MM.1S (cell line): ENCODE measurements around the gene LMX1B.

Experiments
- DNase-seq: peaks from one replicate; pipeline ENCODE4 v3.0.0-alpha.2; 2015
- H2AFZ ChIP-seq: fragments of 300-600 bp; sonication (generic); 2 replicates; pipeline ENCODE4 v1.6.0; 2016; ENCODE audit warnings: antibody characterized with exemption, low read length
- H3F3A ChIP-seq: fragments of 300-600 bp; sonication (generic); 2 replicates; pipeline ENCODE4 v1.6.1; 2016; ENCODE audit warnings: mild to moderate bottlenecking, antibody characterized with exemption, low read length, moderate library complexity, mixed read lengths; ENCODE audit not compliant: insufficient read depth
- H3K27ac ChIP-seq: fragments of 300-600 bp; sonication (generic); 2 replicates; pipeline ENCODE4 v1.5.1; 2016; ENCODE audit warnings: mild to moderate bottlenecking, low read length
- H3K27me3 ChIP-seq: fragments of 300-600 bp; sonication (generic); replicated peaks from 2 replicates; pipeline ENCODE4 v1.6.0; 2016; ENCODE audit warnings: low read length; ENCODE audit not compliant: insufficient read depth
- H3K36me3 ChIP-seq: fragments of 300-600 bp; sonication (generic); replicated peaks from 2 replicates; pipeline ENCODE4 v1.6.1; 2016; ENCODE audit warnings: mild to moderate bottlenecking, low read length, mixed read lengths; ENCODE audit not compliant: insufficient read depth
- H3K4me1 ChIP-seq: fragments of 300-600 bp; sonication (generic); 2 replicates; pipeline ENCODE4 v1.6.1; 2016; ENCODE audit warnings: low read length, mixed read lengths
- H3K4me2 ChIP-seq: fragments of 300-600 bp; sonication (generic); 2 replicates; pipeline ENCODE4 v1.6.0; 2016; ENCODE audit warnings: low read depth, low read length
- H3K4me3 ChIP-seq: fragments of 300-600 bp; sonication (generic); 2 replicates; pipeline ENCODE4 v1.5.1; 2016; ENCODE audit warnings: low read length, mixed read lengths
- H3K79me2 ChIP-seq: fragments of 300-600 bp; sonication (generic); 2 replicates; pipeline ENCODE4 v1.6.1; 2016; ENCODE audit warnings: mixed run types, low read length, mixed read lengths
- H3K9ac ChIP-seq: fragments of 300-600 bp; sonication (generic); 2 replicates; pipeline ENCODE4 v1.6.1; 2016; ENCODE audit warnings: low read length, mixed read lengths
- H3K9me2 ChIP-seq: fragments of 300-600 bp; sonication (generic); replicated peaks from 2 replicates; pipeline ENCODE4 v1.6.1; 2016; ENCODE audit warnings: mild to moderate bottlenecking, low read length, mixed read lengths; ENCODE audit not compliant: insufficient read depth
- H3K9me3 ChIP-seq: fragments of 300-600 bp; sonication (generic); replicated peaks from 2 replicates; pipeline ENCODE4 v1.6.1; 2016; ENCODE audit warnings: mild to moderate bottlenecking, low read length, mixed read lengths; ENCODE audit not compliant: insufficient read depth
- H4K20me1 ChIP-seq: fragments of 300-600 bp; sonication (generic); 2 replicates; pipeline ENCODE4 v1.6.1; 2016; ENCODE audit warnings: mild to moderate bottlenecking, low read length, moderate library complexity, mixed read lengths; ENCODE audit not compliant: insufficient read depth
- EZH2 ChIP-seq: fragments of 300-600 bp; sonication (generic); optimal IDR thresholded peaks from 2 replicates; pipeline ENCODE3; 2017; ENCODE audit warnings: low read depth, mild to moderate bottlenecking, antibody characterized with exemption, low read length, mixed read lengths
- EZH2phosphoT487 ChIP-seq: fragments of 300-600 bp; sonication (generic); IDR thresholded peaks from 2 replicates; pipeline ENCODE4 v1.6.1; 2018; ENCODE audit warnings: antibody characterized with exemption, low read length
- TF ChIP-seq, protein P1 (sequence below): fragments of 300-600 bp; sonication (generic); IDR thresholded peaks from 2 replicates; pipeline ENCODE4 v1.5.1; 2016; ENCODE audit warnings: antibody characterized with exemption, low read length, mixed read lengths

LMX1B gene

DNA sequence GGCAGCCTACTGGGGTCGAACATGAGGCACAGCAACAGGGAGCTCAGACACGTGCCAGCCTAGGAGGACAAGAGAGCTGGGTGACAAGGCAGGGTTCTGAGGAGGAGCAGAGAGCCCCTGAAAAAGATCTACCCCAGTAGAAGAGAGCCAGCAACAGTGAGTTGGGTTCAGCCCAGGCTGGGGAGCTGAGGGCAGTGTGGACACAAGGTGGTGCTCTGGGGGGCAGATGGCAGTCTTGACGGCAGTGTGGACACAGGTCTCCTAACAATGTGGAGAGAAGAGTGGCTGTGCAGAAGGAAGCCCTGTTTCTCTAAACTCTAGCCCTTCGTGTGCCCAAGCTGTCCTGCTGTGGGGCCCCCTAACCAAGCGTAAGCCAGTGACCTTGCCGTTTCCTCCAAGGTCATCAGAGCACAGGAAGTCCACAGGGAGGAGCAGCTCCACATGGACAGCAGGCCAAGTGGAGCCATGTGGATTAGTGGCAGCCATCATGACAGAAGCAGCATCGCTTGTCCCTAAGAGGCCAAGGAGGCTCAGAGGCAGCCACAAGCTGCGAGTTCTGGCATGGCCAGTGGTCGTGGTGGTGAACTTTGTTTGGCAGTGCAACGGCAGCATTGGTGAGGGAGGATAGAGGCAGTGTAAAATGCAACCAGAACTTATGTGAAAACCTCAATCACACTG lies 25.1 kb upstream of the LMX1B start:
- Histone ChIP-seq H4K20me1 (no peaks in the 10 kb centered on the region), H3F3A (no peaks in the 10 kb centered on the region), H3K9me3 (no peaks in the 10 kb centered on the region), H3K27ac (no peak overlapping the region), H3K4me3 (no peak overlapping the region), H3K9me2 (no peaks in the 10 kb centered on the region), H3K4me2 (no peak overlapping the region), H3K36me3 (no peaks in the 10 kb centered on the region), H2AFZ (no peak overlapping the region), H3K27me3 (peaks cover 42% of the 10 kb centered on the region), H3K79me2 (no peaks in the 10 kb centered on the region), H3K9ac (no peak overlapping the region), H3K4me1 (no peaks in the 10 kb centered on the region)
- no peak for DNase-seq
- no peak for TF ChIP-seq EZH2phosphoT487
- no peak for TF ChIP-seq EZH2
- TF ChIP-seq, protein P1, sequence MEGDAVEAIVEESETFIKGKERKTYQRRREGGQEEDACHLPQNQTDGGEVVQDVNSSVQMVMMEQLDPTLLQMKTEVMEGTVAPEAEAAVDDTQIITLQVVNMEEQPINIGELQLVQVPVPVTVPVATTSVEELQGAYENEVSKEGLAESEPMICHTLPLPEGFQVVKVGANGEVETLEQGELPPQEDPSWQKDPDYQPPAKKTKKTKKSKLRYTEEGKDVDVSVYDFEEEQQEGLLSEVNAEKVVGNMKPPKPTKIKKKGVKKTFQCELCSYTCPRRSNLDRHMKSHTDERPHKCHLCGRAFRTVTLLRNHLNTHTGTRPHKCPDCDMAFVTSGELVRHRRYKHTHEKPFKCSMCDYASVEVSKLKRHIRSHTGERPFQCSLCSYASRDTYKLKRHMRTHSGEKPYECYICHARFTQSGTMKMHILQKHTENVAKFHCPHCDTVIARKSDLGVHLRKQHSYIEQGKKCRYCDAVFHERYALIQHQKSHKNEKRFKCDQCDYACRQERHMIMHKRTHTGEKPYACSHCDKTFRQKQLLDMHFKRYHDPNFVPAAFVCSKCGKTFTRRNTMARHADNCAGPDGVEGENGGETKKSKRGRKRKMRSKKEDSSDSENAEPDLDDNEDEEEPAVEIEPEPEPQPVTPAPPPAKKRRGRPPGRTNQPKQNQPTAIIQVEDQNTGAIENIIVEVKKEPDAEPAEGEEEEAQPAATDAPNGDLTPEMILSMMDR, result no peak

DNA sequence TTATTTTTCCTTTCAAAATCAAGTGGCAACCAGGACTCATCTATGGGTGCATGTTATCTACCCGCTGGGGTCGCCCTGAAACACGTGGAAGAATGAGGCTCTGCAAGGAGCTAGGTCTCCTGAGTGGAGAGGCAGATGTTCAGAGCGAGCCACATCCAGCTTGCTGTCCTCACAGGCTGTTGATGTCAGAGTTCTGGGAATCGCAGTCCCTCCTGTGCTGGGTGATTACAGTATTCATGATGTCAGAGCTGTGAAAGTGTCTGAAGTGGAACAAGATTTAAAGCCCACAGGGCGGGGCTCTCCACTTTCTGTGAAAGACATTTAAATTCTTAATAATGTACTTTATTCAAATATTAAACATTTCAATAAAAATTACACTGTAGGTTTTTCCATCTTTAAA lies 24.4 kb upstream of the LMX1B start:
- TF ChIP-seq EZH2phosphoT487 (no peak), EZH2 (no peak)
- TF ChIP-seq, protein P1, result no peak
- Histone ChIP-seq H2AFZ (no peak overlapping the region), H3K27ac (no peak overlapping the region), H4K20me1 (no peaks in the 10 kb centered on the region), H3K9me3 (no peaks in the 10 kb centered on the region), H3K9ac (no peak overlapping the region), H3K4me3 (no peak overlapping the region), H3K36me3 (no peaks in the 10 kb centered on the region), H3F3A (no peaks in the 10 kb centered on the region), H3K4me2 (no peak overlapping the region), H3K79me2 (no peaks in the 10 kb centered on the region), H3K9me2 (no peaks in the 10 kb centered on the region), H3K27me3 (peaks cover 38% of the 10 kb centered on the region), H3K4me1 (no peaks in the 10 kb centered on the region)
- DNase-seq, result no peak

DNA sequence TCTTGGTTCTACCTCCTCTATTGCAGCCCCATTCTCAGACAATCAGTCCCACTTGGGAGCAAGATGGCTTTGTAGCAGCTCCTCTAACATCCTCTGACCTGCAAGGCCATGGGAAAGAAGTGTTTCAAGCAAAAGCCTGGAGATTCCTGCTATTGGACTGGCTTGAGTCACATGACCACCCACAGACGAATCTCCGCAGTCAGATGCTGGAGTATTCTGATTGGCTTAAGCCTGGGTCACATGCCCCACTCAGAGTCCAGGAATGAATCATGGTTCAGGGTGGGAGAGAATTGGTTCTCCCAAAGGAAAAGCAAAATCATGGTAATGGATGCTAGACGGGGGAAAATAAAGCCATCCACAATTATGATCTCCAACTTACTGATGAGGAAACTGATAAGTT lies 22.6 kb upstream of the LMX1B start:
- Histone ChIP-seq H3K36me3 (no peaks in the 10 kb centered on the region), H4K20me1 (no peaks in the 10 kb centered on the region), H3K79me2 (no peaks in the 10 kb centered on the region), H2AFZ (no peak overlapping the region), H3K4me1 (no peaks in the 10 kb centered on the region), H3K9me3 (no peaks in the 10 kb centered on the region), H3K9me2 (no peaks in the 10 kb centered on the region), H3K9ac (no peak overlapping the region), H3F3A (no peaks in the 10 kb centered on the region), H3K4me2 (no peak overlapping the region), H3K4me3 (no peak overlapping the region), H3K27me3 (peaks cover 27% of the 10 kb centered on the region), H3K27ac (no peak overlapping the region)
- TF ChIP-seq, protein P1, result no peak
- TF ChIP-seq EZH2phosphoT487 (no peak), EZH2 (no peak)
- no peak for DNase-seq
